Activated B cell treated with CpG ODN at 0.5 μM for 24 hours (primary cell): ENCODE data around the gene MAP3K10. TPM values are rescaled to one million over a fixed set of nuclear protein-coding genes. Genes with fewer than 3 reads are reported as not detected.
A peak's percentile ranks its signal among the peaks of the same experiment; 100 is the strongest.

Experiments used
- ATAC-seq: fragments of 200-7000 bp; cut with Tn5 transposase; one replicate; pipeline ENCODE4 v1.10.0; 2021; ENCODE audit warnings: low read depth, mild to moderate bottlenecking, moderate library complexity
- CTCF ChIA-PET: fragments of 350-600 bp; sonication (Branson Sonifier 250); formaldehyde crosslinking; loops from one replicate; lab custom pipeline; 2021; ENCODE audit warnings: antibody characterized with exemption; lab: Charles Lee
- POLR2A ChIA-PET: fragments of 350-600 bp; sonication (Branson Sonifier 250); formaldehyde crosslinking; loops from one replicate; lab custom pipeline; 2021; ENCODE audit warnings: antibody characterized with exemption; lab: Charles Lee
- DNase-seq: peaks from one replicate; pipeline ENCODE4 v3.0.0; 2022
- H3K27ac Mint-ChIP-seq: one replicate; pipeline ENCODE4 v1.8.0; 2020; ENCODE audit warnings: mixed read lengths
- H3K27me3 Mint-ChIP-seq: one replicate; pipeline ENCODE4 v1.8.0; 2021; ENCODE audit warnings: mixed read lengths
- H3K36me3 Mint-ChIP-seq: one replicate; pipeline ENCODE4 v1.8.0; 2021; ENCODE audit warnings: low read depth, mixed read lengths
- H3K4me1 Mint-ChIP-seq: one replicate; pipeline ENCODE4 v1.8.0; 2021; ENCODE audit warnings: mixed read lengths
- H3K4me3 Mint-ChIP-seq: one replicate; pipeline ENCODE4 v1.8.0; 2020; ENCODE audit warnings: mild to moderate bottlenecking, mixed read lengths
- H3K9me3 Mint-ChIP-seq: one replicate; pipeline ENCODE4 v1.8.0; 2020; ENCODE audit warnings: mixed read lengths
- intact Hi-C: fragments of 100-400 bp; cut with micrococcal nuclease; formaldehyde crosslinking; loops from one replicate; pipeline ENCODE4 v1.15.1; 2024
- total RNA-seq: library from RNA; stranded (reverse); gene quantifications from 2 replicates; pipeline ENCODE4 v1.2.3, GENCODE V29; 2022
- TF ChIP-seq, protein P1 (sequence below): fragments of 200-600 bp; IDR thresholded peaks from one replicate; pipeline ENCODE4 v1.8.0; 2022; ENCODE audit warnings: antibody characterized with exemption, mild to moderate bottlenecking

Gene MAP3K10
- total RNA-seq, 1 donor from 2014 or later = 20.5 TPM

DNA sequence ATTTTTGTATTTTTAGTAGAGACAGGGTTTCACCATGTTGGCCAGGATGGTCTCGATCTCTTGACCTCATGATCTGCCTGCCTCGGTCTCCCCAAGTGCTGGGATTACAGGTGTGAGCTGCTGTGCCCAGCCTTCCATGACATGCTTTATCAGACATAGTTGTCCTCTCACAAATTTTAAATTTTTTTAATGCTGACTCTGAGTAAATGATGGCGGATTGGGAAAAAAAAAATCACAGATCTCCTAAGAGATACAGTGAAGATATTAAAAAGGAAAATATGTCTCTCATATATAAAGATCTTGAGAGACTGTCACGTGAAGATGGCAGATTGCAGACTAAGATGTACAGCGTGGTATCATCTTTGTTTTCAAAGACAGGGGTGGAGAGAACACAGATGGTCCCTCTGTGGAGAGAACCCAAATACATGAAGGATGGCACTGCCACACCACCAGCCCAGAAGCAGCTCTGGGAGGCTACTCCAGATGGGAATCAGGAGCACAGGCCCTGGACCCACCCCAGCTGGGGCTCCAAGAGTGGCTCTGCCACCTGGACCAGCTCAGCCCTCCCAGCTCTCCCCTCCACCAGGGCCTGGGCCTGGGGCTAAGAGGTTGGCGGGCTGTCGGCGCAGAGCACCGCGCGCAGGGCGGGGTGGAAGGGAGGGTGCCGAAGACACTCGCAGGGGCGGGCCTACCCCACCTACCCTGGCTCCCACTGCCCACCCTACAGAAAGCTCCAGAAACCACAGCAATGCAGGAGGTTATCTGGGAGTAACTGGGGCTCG, 55.3 kb downstream of the MAP3K10 start:
- ATAC-seq = no peak
- CTCF ChIA-PET = no interaction called here
- peaks cover 60% of the 10 kb centered on the region for H3K36me3 Mint-ChIP-seq
- no peak for DNase-seq
- H3K27me3 Mint-ChIP-seq = no peaks in the 10 kb centered on the region
- TF ChIP-seq, protein P1, sequence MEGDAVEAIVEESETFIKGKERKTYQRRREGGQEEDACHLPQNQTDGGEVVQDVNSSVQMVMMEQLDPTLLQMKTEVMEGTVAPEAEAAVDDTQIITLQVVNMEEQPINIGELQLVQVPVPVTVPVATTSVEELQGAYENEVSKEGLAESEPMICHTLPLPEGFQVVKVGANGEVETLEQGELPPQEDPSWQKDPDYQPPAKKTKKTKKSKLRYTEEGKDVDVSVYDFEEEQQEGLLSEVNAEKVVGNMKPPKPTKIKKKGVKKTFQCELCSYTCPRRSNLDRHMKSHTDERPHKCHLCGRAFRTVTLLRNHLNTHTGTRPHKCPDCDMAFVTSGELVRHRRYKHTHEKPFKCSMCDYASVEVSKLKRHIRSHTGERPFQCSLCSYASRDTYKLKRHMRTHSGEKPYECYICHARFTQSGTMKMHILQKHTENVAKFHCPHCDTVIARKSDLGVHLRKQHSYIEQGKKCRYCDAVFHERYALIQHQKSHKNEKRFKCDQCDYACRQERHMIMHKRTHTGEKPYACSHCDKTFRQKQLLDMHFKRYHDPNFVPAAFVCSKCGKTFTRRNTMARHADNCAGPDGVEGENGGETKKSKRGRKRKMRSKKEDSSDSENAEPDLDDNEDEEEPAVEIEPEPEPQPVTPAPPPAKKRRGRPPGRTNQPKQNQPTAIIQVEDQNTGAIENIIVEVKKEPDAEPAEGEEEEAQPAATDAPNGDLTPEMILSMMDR = no peak
- no peak overlapping the region for H3K4me3 Mint-ChIP-seq
- intact Hi-C loops = no loop called here
- H3K4me1 Mint-ChIP-seq = no peaks in the 10 kb centered on the region
- no peak overlapping the region for H3K27ac Mint-ChIP-seq
- no peaks in the 10 kb centered on the region for H3K9me3 Mint-ChIP-seq
- POLR2A ChIA-PET = no interaction called here

DNA sequence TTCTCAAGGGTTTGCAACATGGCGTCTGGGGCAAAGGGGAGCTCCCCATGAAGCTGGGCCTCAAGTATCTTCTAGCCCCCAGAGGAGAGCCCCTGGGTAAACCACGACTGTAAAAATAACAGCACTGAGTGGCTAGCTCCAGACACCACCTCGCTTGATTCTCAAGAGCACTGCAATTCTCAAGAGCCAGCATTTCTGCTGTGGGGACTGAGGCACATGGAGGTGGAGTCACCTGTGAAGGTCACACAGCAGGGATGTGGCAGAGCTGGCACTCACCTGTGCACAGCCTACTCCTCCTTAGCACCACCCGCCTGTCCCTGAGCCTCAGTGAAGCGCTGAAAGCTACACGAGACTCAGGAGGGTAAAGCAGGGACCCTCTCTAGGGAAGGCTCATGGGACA, 56.0 kb downstream of the MAP3K10 start:
- DNase-seq (no peak), ATAC-seq (no peak)
- TF ChIP-seq, protein P1 = no peak
- Mint-ChIP-seq H3K9me3 (no peaks in the 10 kb centered on the region), H3K4me1 (no peaks in the 10 kb centered on the region), H3K27me3 (no peaks in the 10 kb centered on the region), H3K27ac (no peak overlapping the region), H3K4me3 (no peak overlapping the region), H3K36me3 (peaks cover 60% of the 10 kb centered on the region)
- CTCF ChIA-PET = no interaction called here
- intact Hi-C loops = no loop called here
- POLR2A ChIA-PET = no interaction called here

GRCh38 chr19:40247735-40248262, 56.6 kb downstream of the MAP3K10 start:
- Mint-ChIP-seq H3K4me3 (no peak overlapping the region), H3K36me3 (peaks cover 61% of the 10 kb centered on the region), H3K27ac (no peak overlapping the region), H3K9me3 (no peaks in the 10 kb centered on the region), H3K27me3 (no peaks in the 10 kb centered on the region), H3K4me1 (no peaks in the 10 kb centered on the region)
- intact Hi-C loops = no loop called here
- POLR2A ChIA-PET = no interaction called here
- TF ChIP-seq, protein P1 = no peak
- DNase-seq (no peak), ATAC-seq (no peak)
- CTCF ChIA-PET = no interaction called here

DNA sequence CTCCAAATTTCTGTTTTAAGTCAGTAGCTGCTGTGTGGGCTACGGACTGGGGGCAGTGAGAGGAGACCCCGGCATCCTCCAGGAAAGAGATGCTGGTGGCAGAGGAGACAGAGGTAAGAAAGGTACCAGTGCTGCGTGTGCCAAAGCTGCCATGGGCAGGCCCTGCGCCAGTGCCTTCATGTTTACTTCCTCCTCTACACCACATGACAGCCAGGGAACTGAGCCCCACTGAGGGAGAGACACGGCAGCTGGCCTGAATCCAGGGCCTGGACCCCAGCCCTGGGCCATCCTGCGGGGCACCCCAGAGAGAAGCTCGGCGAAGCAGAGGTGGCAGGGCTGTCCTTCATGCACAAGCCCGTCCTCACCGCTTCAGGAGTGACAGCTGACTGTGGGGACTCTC, 58.0 kb downstream of the MAP3K10 start:
- Mint-ChIP-seq H3K36me3 (peaks cover 73% of the 10 kb centered on the region), H3K4me3 (no peak overlapping the region), H3K9me3 (no peaks in the 10 kb centered on the region), H3K27ac (peak overlapping the region; percentile 63), H3K4me1 (no peaks in the 10 kb centered on the region), H3K27me3 (no peaks in the 10 kb centered on the region)
- ChIA-PET CTCF (no interaction called here), POLR2A (interaction anchor here (0.6 kb wide), 1 partner anchor 749 kb away, joined by 3 read pairs; no protein-coding TSS in a partner anchor)
- TF ChIP-seq, protein P1 = no peak
- ATAC-seq = no peak
- intact Hi-C loops = no loop called here
- DNase-seq = no peak

DNA sequence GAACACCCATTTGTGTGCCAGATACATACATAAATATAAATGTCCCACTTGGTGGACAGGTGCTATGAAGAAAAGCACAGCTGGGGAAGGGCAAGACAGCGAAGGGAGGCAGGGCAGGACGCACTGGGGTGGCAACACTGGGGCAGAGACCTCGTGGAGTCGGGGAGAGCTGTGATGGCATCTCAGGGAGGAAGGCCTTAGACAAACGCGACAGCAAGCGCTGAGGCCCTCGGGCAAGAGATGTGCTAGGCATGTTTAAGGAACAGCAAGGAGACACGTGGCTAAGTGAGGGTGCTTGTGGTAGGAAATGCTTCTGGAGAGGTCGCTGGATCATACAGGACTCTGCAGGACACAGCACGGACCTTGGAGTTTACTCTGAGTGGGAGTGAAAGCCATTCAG, 58.6 kb downstream of the MAP3K10 start:
- no peaks in the 10 kb centered on the region for H3K9me3 Mint-ChIP-seq
- CTCF ChIA-PET = no interaction called here
- POLR2A ChIA-PET = interaction anchor here (0.6 kb wide), 1 partner anchor 750 kb away, joined by 3 read pairs; no protein-coding TSS in a partner anchor
- TF ChIP-seq, protein P1 = no peak
- peaks cover 72% of the 10 kb centered on the region for H3K36me3 Mint-ChIP-seq
- DNase-seq (no peak), ATAC-seq (no peak)
- no peaks in the 10 kb centered on the region for H3K27me3 Mint-ChIP-seq
- intact Hi-C loops = no loop called here
- no peaks in the 10 kb centered on the region for H3K4me1 Mint-ChIP-seq
- no peak overlapping the region for H3K27ac Mint-ChIP-seq
- no peak overlapping the region for H3K4me3 Mint-ChIP-seq
